ENCODE results near the gene CDC40.
A peak's percentile ranks its signal among the peaks of the same experiment; 100 is the strongest.

The CDC40 gene

GRCh38 chr6:110170081-110170480, 10.1 kb upstream of the CDC40 start:
- H3K4me3 ChIP-seq (replicated peaks; ENCODE audit: low read depth, low read length) = no peak overlapping the region
- no peak for TF ChIP-seq CTCF (IDR thresholded peaks at IDR 0.05; ENCODE audit: low read depth, low read length, missing control alignments)
- DNase-seq (ENCODE audit: extremely low read depth, low read depth) = no peak

GRCh38 chr6:110173506-110174132, 6.6 kb upstream of the CDC40 start:
- DNase-seq (ENCODE audit: extremely low read depth, low read depth) = no peak
- no peak for TF ChIP-seq CTCF (IDR thresholded peaks at IDR 0.05; ENCODE audit: low read depth, low read length, missing control alignments)
- H3K4me3 ChIP-seq (replicated peaks; ENCODE audit: low read depth, low read length) = no peak overlapping the region

GRCh38 chr6:110178626-110179405, 1.4 kb upstream of the CDC40 start:
- TF ChIP-seq CTCF (IDR thresholded peaks at IDR 0.05; ENCODE audit: low read depth, low read length, missing control alignments) = peak; percentile 72
- H3K4me3 ChIP-seq (replicated peaks; ENCODE audit: low read depth, low read length) = peak overlapping the region; percentile 72
- peak; percentile 38 for DNase-seq (ENCODE audit: extremely low read depth, low read depth)

- no peak for TF ChIP-seq CTCF (IDR thresholded peaks at IDR 0.05; ENCODE audit: low read depth, low read length, missing control alignments)
- H3K4me3 ChIP-seq (replicated peaks; ENCODE audit: low read depth, low read length) = peak within 1 kb of the TSS; percentile 72
- DNase-seq (ENCODE audit: extremely low read depth, low read depth) = peak; percentile 95
Observed at GRCh38 chr6:110179406-110180227, 610 bp upstream of the CDC40 start, which contains the start of gene WASF1. WASF1 (minus strand) TSS chr6:110179670; CDS start chr6:110127601, 52,069 bp downstream.

GRCh38 chr6:110181131-110182030, 1.2 kb downstream of the CDC40 start:
- no peak for DNase-seq (ENCODE audit: extremely low read depth, low read depth)
- peak overlapping the region; percentile 72 for H3K4me3 ChIP-seq (replicated peaks; ENCODE audit: low read depth, low read length)
- TF ChIP-seq CTCF (IDR thresholded peaks at IDR 0.05; ENCODE audit: low read depth, low read length, missing control alignments) = no peak

All from HFF-Myc (cell line).